CD4-positive, alpha-beta T cell treated with Interleukin-21 for 1 hour (primary cell): ENCODE results near the gene NR1H2.
A peak's percentile ranks its signal among the peaks of the same experiment; 100 is the strongest.

Source experiments
- DNase-seq: peaks from one replicate; pipeline ENCODE4 v3.0.0-alpha.2; 2020

The NR1H2 gene

GRCh38 chr19:50406829-50407228 lies 30.6 kb downstream of the NR1H2 start:
- DNase-seq = no peak

DNA sequence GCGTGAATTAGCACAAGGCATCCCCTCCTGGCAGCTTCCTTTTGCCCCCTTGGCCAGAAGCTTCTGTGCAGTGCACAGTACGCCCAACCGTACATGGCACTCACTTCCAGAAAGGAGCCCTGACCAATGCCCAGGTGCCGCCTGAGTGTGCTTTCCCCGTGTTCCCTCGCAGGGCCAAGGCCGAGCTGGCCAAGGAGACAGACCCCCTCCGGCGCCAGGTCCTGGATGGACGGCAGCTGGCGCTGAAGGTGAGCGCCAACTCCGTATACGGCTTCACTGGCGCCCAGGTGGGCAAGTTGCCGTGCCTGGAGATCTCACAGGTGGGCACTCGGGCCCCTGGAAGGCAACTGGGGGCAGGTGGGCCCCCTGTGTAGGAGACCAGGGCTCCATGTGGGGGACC lies 33.1 kb downstream of the NR1H2 start:
- DNase-seq = no peak

- DNase-seq = no peak
These were observed 33.9 kb downstream of the NR1H2 start for GRCh38 chr19:50410109-50410508.

- no peak for DNase-seq
These were observed 36.2 kb downstream of the NR1H2 start for GRCh38 chr19:50412419-50412818.

GRCh38 chr19:50413096-50413495 lies 36.8 kb downstream of the NR1H2 start:
- DNase-seq = no peak

DNA sequence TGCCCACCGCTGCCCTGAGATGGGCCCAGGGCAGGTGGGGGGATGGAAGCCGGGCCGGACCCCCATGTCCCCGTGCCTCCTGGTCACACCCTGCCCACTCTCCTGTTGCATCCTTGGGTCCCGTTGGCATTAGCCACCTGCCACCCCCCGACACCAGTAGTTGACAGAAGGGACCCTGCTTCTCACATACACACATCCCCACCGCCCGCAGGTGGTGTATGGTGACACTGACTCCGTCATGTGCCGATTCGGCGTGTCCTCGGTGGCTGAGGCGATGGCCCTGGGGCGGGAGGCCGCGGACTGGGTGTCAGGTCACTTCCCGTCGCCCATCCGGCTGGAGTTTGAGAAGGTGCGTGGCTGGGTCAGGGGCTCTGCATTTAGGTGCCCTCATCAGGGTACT lies 37.3 kb downstream of the NR1H2 start:
- no peak for DNase-seq

- DNase-seq = peak; percentile 80
These were observed 38.8 kb downstream of the NR1H2 start for GRCh38 chr19:50414864-50415660.

DNA sequence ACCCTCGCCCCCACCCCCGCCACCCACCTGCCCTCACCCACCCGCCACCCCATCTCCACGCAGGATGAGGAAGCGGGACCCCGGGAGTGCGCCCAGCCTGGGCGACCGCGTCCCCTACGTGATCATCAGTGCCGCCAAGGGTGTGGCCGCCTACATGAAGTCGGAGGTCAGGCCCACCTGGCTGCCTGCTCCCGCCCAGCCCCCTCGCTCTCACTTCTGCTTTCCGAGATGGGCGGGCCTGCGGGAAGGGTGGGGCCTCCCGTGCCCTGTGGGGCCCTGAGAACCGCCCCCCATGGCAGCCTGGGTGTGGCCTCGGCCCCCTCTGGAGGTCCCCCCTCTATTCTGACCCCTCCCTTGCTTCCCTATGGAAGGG lies 39.4 kb downstream of the NR1H2 start:
- DNase-seq = peak; percentile 22

GRCh38 chr19:50416034-50416977 lies 40.0 kb downstream of the NR1H2 start:
- no peak for DNase-seq

- no peak for DNase-seq
These were observed 41.1 kb downstream of the NR1H2 start for GRCh38 chr19:50417111-50418081.

DNA sequence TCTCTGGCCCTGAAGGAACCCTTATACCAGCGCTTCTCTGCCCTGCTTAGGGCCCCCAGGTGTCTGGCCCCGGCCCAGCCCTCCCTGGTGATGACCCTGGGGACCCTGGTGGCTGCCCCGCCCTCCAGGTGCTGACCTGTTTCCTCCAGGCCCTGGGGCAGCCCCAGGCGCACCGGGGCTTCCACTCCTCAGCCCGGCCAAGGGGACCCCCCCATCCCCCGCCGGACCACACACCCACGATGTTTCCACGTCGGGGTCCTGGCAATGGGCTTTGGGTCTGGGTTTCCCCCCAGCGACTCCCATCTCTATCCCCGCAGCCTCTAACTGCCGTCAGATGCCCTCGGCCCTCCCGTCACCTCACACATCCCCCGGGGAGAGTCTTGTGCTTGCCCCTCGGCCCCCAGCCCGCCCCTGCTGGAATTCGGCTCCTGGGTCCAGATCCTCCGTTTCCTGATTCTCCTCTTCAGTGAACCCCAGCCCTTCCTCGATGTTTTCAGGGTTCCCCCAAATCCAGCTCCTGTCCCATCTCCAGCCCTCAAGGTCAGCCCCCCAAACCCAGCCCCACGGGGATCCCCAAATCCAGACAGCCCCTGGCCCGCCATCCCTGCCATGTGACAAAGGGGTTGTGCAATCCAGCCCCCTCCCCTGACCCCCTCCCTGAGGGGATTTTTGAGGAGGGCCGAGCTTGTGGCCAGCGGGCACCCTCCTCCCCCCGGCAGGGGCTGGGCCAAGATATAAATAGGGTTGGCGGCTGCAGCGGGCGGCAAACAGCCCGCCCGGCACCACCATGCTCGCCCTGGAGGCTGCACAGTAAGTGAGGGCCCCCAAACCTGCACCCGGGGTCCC lies 42.1 kb downstream of the NR1H2 start, which contains the start of gene SPIB:
TSS of gene SPIB (plus strand) at position 763 of the 846 bp plus-strand sequence. CDS start at position 788, 25 bp downstream.
- DNase-seq = no peak

DNA sequence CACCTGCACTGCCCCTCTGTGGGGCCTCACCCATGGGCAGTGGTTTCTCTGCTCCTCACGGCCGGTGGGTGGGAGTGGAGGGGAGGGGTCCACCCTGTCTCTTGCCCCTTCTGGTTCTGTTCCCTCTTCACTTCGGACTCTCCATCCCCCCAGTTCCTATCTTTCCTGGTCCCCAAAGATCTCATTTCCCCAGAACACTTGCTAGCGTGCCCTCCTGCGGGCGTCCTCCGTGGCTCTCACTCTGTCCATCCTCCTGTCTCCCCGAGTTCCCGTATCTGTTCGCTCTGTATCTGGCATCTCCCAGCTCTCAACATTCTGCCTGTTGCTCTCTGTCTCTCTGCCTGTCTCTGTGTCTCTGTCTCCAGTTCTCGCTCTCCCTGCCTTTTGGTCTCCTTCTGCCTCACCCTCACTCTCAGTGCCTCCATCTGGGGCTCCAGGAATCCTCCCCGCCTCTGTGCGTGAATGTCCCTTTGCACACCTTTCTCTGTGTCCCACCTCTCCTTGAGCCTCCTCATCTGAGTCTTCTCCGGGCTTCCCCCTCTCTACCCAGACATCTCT lies 42.8 kb downstream of the NR1H2 start:
- DNase-seq = no peak

DNA sequence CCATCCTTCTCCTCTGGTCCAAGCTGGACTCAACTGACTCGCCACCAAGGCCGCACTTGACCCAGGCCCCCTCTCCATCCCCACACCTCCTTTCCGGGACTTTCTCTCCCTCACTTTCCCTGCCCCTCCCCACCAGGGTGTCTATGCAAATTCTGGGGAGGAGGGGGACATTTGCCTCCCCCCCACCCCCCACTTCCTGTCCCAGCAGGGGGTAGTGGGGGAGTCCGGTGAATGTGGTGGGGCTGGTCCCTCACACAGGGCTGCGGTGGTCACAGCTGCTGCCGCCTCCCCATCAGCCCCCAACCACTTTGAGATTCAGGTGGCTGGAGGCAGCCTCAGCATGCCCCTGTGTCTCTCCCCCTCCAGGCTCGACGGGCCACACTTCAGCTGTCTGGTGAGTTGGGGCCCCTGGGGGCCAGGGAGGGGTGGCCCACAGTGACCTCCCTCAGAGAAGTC lies 43.4 kb downstream of the NR1H2 start:
- no peak for DNase-seq

DNA sequence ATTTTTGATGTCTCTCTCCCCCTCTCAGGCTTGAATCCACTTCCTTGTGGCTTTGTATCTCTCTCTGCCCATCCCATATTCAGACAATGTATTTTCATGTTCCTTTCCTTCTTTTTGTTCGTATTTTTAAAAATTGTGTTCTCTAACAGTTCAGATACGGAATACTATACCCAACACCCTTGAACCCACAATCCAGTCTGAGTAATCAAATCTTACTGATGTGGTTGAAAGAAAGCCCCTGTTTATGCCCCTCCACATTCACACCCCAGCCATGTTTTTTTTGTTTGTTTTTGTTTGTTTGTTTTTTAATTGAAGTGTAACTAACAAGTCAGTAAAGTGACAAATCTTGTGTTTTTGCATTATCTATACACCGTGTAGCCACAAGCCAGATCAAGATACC lies 43.9 kb downstream of the NR1H2 start:
- DNase-seq = no peak

DNA sequence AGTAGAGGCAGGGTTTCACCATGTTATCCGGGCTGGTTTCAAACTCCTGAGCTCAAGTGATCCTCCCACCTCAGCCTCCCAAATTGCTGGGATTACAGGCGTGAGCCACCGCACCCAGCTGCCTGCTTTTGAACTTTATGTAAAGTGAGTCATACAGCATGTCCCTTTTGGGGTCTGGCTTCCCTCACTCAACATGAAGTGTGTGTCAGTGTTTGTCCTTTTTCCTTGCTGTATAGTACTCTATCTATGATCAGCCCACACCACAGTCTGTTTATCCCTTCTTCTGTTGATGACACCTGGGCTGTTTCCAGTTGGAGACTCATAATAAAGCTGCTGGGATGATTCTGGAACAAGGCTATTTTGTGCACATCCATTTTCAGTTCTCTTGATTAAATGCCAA lies 44.6 kb downstream of the NR1H2 start:
- DNase-seq = no peak

- DNase-seq = no peak
These were observed 46.4 kb downstream of the NR1H2 start for GRCh38 chr19:50422397-50423278.

- DNase-seq = no peak
These were observed 47.2 kb downstream of the NR1H2 start for GRCh38 chr19:50423279-50424113.

DNA sequence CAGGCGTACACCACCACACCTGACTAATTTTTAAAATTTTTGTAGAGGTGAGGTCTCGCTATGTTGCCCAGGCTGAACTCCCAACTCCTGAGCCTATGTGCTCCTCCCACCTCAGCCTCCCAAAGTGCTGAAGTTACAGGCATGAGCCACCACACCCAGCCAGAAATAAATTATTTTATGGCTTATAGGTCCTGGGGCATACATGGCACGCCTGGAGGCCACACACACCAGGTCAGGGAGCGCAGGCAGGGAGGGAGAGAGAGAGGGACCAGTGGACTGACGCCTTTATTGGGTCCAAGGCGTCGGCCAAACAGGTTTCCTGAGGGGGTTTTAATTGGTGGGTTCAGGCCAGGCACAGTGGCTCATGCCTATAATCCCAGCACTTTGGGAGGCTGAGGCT lies 49.3 kb downstream of the NR1H2 start:
- DNase-seq = no peak

GRCh38 chr19:50427318-50427925 lies 51.2 kb downstream of the NR1H2 start:
- DNase-seq = no peak
